H1 (cell line): ENCODE measurements around the gene RBM26. TPM values are rescaled to one million over a fixed set of nuclear protein-coding genes. Genes with fewer than 3 reads are reported as not detected.

Experiments
- CTCF ChIA-PET: fragments of 300-600 bp; sonication (Branson Sonifier 250); formaldehyde crosslinking; loops from one replicate; lab custom pipeline; 2021; ENCODE audit not compliant: partially characterized antibody; lab: Charles Lee
- POLR2A ChIA-PET: fragments of 300-600 bp; sonication (Branson Sonifier 250); formaldehyde crosslinking; loops from one replicate; lab custom pipeline; 2021; ENCODE audit warnings: inconsistent platforms; ENCODE audit not compliant: partially characterized antibody; lab: Charles Lee
- DNase-seq, 2 experiments: peaks; one replicate each; pipeline versions ENCODE4 v3.0.0 to v3.0.0-alpha.2; 2010 to 2022; ENCODE audit warnings: low spot score in 2 of 2, low read depth in 1 of 2, mixed read lengths in 1 of 2
- FAIRE-seq: peaks from 2 replicates; lab custom pipeline; 2011; peaks lifted over from hg19 to GRCh38; lab: Jason Lieb, UNC
- H2AFZ ChIP-seq: 2 replicates; pipeline ENCODE4 v1.8.1; 2012; ENCODE audit warnings: low read length, inconsistent platforms
- H2AK5ac ChIP-seq: 2 replicates; pipeline ENCODE4 v1.6.1; 2013; ENCODE audit warnings: low read depth, low read length
- H2BK120ac ChIP-seq: replicated peaks from 2 replicates; pipeline ENCODE3; 2013; ENCODE audit warnings: low read depth, low read length, inconsistent platforms
- H2BK12ac ChIP-seq: 2 replicates; pipeline ENCODE4 v1.6.1; 2013; ENCODE audit warnings: low read depth, low read length
- H2BK15ac ChIP-seq: 2 replicates; pipeline ENCODE4 v1.6.1; 2013; ENCODE audit warnings: low read length
- H2BK20ac ChIP-seq: 2 replicates; pipeline ENCODE4 v1.6.1; 2013; ENCODE audit warnings: low read length
- H2BK5ac ChIP-seq: 2 replicates; pipeline ENCODE4 v1.6.1; 2013; ENCODE audit warnings: low read depth, low read length
- H3K14ac ChIP-seq: 2 replicates; pipeline ENCODE4 v1.6.1; 2013; ENCODE audit warnings: inconsistent platforms; ENCODE audit not compliant: insufficient read length
- H3K18ac ChIP-seq: 2 replicates; pipeline ENCODE4 v1.6.1; 2013; ENCODE audit warnings: low read length; ENCODE audit errors: extremely low read depth
- H3K23ac ChIP-seq: 2 replicates; pipeline ENCODE4 v1.6.1; 2013; ENCODE audit warnings: inconsistent platforms; ENCODE audit not compliant: insufficient read length
- H3K23me2 ChIP-seq: 2 replicates; pipeline ENCODE4 v1.6.1; 2013; ENCODE audit warnings: low read depth, low read length
- H3K27ac ChIP-seq: 2 replicates; pipeline ENCODE4 v1.6.1; 2011; ENCODE audit warnings: low read depth, low read length, inconsistent platforms
- H3K27me3 ChIP-seq, 4 experiments: replicated peaks in 1 of 4; 1 replicate in 1 of 4; 2 replicates in 3 of 4; pipeline versions ENCODE4 v1.6.1 to v1.8.1; 2011 to 2013; ENCODE audit warnings: low read length in 3 of 4, mild to moderate bottlenecking in 3 of 4, inconsistent platforms in 2 of 4, mixed read lengths in 2 of 4, moderate library complexity in 1 of 4; ENCODE audit not compliant: control insufficient read depth in 3 of 4, insufficient read depth in 3 of 4; ENCODE audit errors: extremely low read depth in 1 of 4
- H3K36me3 ChIP-seq, 4 experiments: 2 replicates each; pipeline versions ENCODE4 v1.6.1 to v1.8.1; 2011 to 2013; ENCODE audit warnings: mild to moderate bottlenecking in 4 of 4, low read length in 3 of 4, moderate library complexity in 2 of 4, control low read depth in 1 of 4, inconsistent platforms in 1 of 4; ENCODE audit not compliant: insufficient read depth in 4 of 4, control insufficient read depth in 2 of 4
- H3K4ac ChIP-seq: replicated peaks from 2 replicates; pipeline ENCODE3; 2013; ENCODE audit warnings: low read length, low read depth, mixed read lengths, inconsistent platforms; ENCODE audit not compliant: insufficient read length
- H3K4me1 ChIP-seq, 4 experiments: replicated peaks in 1 of 4; 1 replicate in 1 of 4; 2 replicates in 3 of 4; pipeline versions ENCODE4 v1.6.1 to v1.8.1; 2011 to 2013; ENCODE audit warnings: low read length in 3 of 4, inconsistent platforms in 2 of 4, mixed read lengths in 1 of 4; ENCODE audit not compliant: insufficient read depth in 4 of 4, control insufficient read depth in 3 of 4
- H3K4me2 ChIP-seq, 2 experiments: 2 replicates each; pipeline versions ENCODE4 v1.6.1 to v1.8.1; 2011 to 2013; ENCODE audit warnings: low read depth in 2 of 2, low read length in 2 of 2, control low read depth in 1 of 2, inconsistent platforms in 1 of 2, mild to moderate bottlenecking in 1 of 2; ENCODE audit not compliant: insufficient read depth in 1 of 2
- H3K4me3 ChIP-seq, 4 experiments: fragments of 200-600, 300-600 bp in 1 of 4; sonication (generic), shearing (Covaris generic), sonication (Bioruptor Twin) in 1 of 4; 2 replicates each; pipeline versions ENCODE4 v1.5.1 to v1.8.1; 2011 to 2016; ENCODE audit warnings: low read length in 4 of 4, low read depth in 3 of 4, control low read depth in 2 of 4, inconsistent platforms in 2 of 4, mild to moderate bottlenecking in 2 of 4, mixed read lengths in 1 of 4, moderate library complexity in 1 of 4; ENCODE audit not compliant: insufficient read depth in 2 of 4; ENCODE audit errors: extremely low read depth in 1 of 4
- H3K56ac ChIP-seq: replicated peaks from 2 replicates; pipeline ENCODE3; 2013; ENCODE audit warnings: low read depth, mild to moderate bottlenecking, mixed read lengths, low read length, inconsistent platforms; ENCODE audit not compliant: insufficient read length
- H3K79me1 ChIP-seq: 2 replicates; pipeline ENCODE4 v1.6.1; 2013; ENCODE audit warnings: low read depth, low read length, control low read depth
- H3K79me2 ChIP-seq, 2 experiments: 2 replicates each; pipeline versions ENCODE4 v1.6.1 to v1.8.1; 2012 to 2013; ENCODE audit warnings: low read length in 2 of 2, mild to moderate bottlenecking in 2 of 2, inconsistent platforms in 1 of 2; ENCODE audit not compliant: insufficient read depth in 2 of 2, control insufficient read depth in 1 of 2
- H3K9ac ChIP-seq, 4 experiments: replicated peaks in 1 of 4; 1 replicate in 1 of 4; 2 replicates in 3 of 4; pipeline versions ENCODE4 v1.6.1 to v1.8.1; 2011 to 2013; ENCODE audit warnings: low read depth in 3 of 4, low read length in 3 of 4, control low read depth in 2 of 4, mild to moderate bottlenecking in 2 of 4, moderate library complexity in 2 of 4, inconsistent platforms in 1 of 4; ENCODE audit errors: extremely low read depth in 1 of 4
- H3K9me3 ChIP-seq, 2 experiments: 2 replicates each; pipeline versions ENCODE4 v1.6.1 to v1.8.1; 2012 to 2013; ENCODE audit warnings: mild to moderate bottlenecking in 2 of 2, moderate library complexity in 2 of 2, control low read depth in 1 of 2, inconsistent platforms in 1 of 2, low read depth in 1 of 2, low read length in 1 of 2, mixed read lengths in 1 of 2; ENCODE audit not compliant: insufficient read depth in 2 of 2
- H4K20me1 ChIP-seq, 2 experiments: replicated peaks in 1 of 2; 2 replicates each; pipeline versions ENCODE3 to v1.8.1; 2011 to 2013; ENCODE audit warnings: inconsistent platforms in 2 of 2, low read length in 2 of 2, mild to moderate bottlenecking in 1 of 2; ENCODE audit not compliant: insufficient read depth in 2 of 2, control insufficient read depth in 1 of 2
- H4K5ac ChIP-seq: 2 replicates; pipeline ENCODE4 v1.6.1; 2013; ENCODE audit warnings: low read length, low read depth, mixed read lengths, inconsistent platforms; ENCODE audit not compliant: insufficient read length
- H4K8ac ChIP-seq: 2 replicates; pipeline ENCODE4 v1.8.0; 2013; ENCODE audit warnings: mild to moderate bottlenecking, moderate library complexity, low read length, inconsistent platforms; ENCODE audit not compliant: insufficient read depth; ENCODE audit errors: extremely low read depth
- H4K91ac ChIP-seq: replicated peaks from 2 replicates; pipeline ENCODE3; 2013; ENCODE audit warnings: low read length, mixed read lengths, inconsistent platforms; ENCODE audit not compliant: insufficient read length
- WGBS, 2 experiments: shearing (Covaris generic) in 1 of 2; methylation state at CpG; one replicate each; pipeline versions ENCODE4 v1.1.6 to v1.1.7; 2013 to 2015; ENCODE audit warnings: low lambda C conversion rate in 2 of 2, mixed read lengths in 2 of 2, inconsistent platforms in 1 of 2, low coverage in 1 of 2, missing lambda C conversion rate in 1 of 2; ENCODE audit not compliant: insufficient replicate concordance in 2 of 2, insufficient coverage in 1 of 2, insufficient read length in 1 of 2; ENCODE audit errors: extremely low coverage in 1 of 2, missing lambda C conversion rate in 1 of 2; 5-methylcytosine and 5-hydroxymethylcytosine counted together
- polyA plus RNA-seq, 7 experiments: library from polyadenylated mRNA; depleted of rRNA in 3 of 7; stranded (reverse) in 5 of 7; unstranded in 2 of 7; fragments of >200 nt in 5 of 7; fragments of 200-250 nt in 2 of 7; gene quantifications; 1 replicate in 5 of 7; 2 replicates in 1 of 7; 4 replicates in 1 of 7; pipeline versions ENCODE4 v1.2.1 to v1.2.3, GENCODE V29; 2011 to 2013; ENCODE audit warnings: missing spikeins in 2 of 7, mixed read lengths in 2 of 7
- total RNA-seq: library from RNA; stranded (reverse); fragmentation: NEBNext Ultra II Directional; extraction: Animal tissue kit (Norgen Biotek cat#: 25700); gene quantifications from 2 replicates; pipeline ENCODE4 v1.2.1, GENCODE V29; 2021

RBM26 gene
- total and polyA plus RNA-seq, 2 of the 8 experiments (the other 6 are each of a cell fraction or from before 2014, with no cell fraction given): 20.3 to 65.5 TPM

GRCh38 chr13:79447141-79447540, 41.1 kb upstream of the RBM26 start:
- no peak overlapping the region for H3K18ac ChIP-seq
- no peak overlapping the region for H4K5ac ChIP-seq
- CTCF ChIA-PET: no interaction called here
- no peak overlapping the region for H2AFZ ChIP-seq
- H3K23me2 ChIP-seq: no peaks in the 10 kb centered on the region
- H3K27me3 ChIP-seq: peaks cover 0 to 1% (median 0%) of the 10 kb centered on the region in 4 experiments; a peak in 1 of 7 replicates
- no peak overlapping the region for H2BK5ac ChIP-seq
- H4K8ac ChIP-seq: no peak overlapping the region
- no peak overlapping the region for H4K91ac ChIP-seq
- H3K36me3 ChIP-seq: no peaks in the 10 kb centered on the region
- H3K23ac ChIP-seq: no peak overlapping the region
- H3K9me3 ChIP-seq: no peaks in the 10 kb centered on the region
- no peak overlapping the region for H3K56ac ChIP-seq
- H3K4me2 ChIP-seq: no peak overlapping the region
- no peaks in the 10 kb centered on the region for H3K79me2 ChIP-seq
- FAIRE-seq: no peak
- no peak overlapping the region for H2BK15ac ChIP-seq
- WGBS, 2 experiments: 90% methylated on average over 4 of the region's 4 CpGs; no CpG with 5 or more reads in 1 of the 2 experiments
- no peak for DNase-seq
- no peak overlapping the region for H3K4ac ChIP-seq
- H2BK20ac ChIP-seq: no peak overlapping the region
- peaks cover 0 to 4% (median 0%) of the 10 kb centered on the region in 4 experiments; a peak in 2 of 7 replicates for H3K4me1 ChIP-seq
- H4K20me1 ChIP-seq: no peaks in the 10 kb centered on the region
- H2BK120ac ChIP-seq: no peak overlapping the region
- no peak overlapping the region for H2AK5ac ChIP-seq
- POLR2A ChIA-PET: no interaction called here
- no peaks in the 10 kb centered on the region for H3K79me1 ChIP-seq
- H3K14ac ChIP-seq: no peak overlapping the region
- no peak overlapping the region for H2BK12ac ChIP-seq
- H3K4me3 ChIP-seq: no peak overlapping the region
- H3K9ac ChIP-seq: no peak overlapping the region
- H3K27ac ChIP-seq: no peak overlapping the region
